ENCODE measurements around the gene NUCB1.

DNA sequence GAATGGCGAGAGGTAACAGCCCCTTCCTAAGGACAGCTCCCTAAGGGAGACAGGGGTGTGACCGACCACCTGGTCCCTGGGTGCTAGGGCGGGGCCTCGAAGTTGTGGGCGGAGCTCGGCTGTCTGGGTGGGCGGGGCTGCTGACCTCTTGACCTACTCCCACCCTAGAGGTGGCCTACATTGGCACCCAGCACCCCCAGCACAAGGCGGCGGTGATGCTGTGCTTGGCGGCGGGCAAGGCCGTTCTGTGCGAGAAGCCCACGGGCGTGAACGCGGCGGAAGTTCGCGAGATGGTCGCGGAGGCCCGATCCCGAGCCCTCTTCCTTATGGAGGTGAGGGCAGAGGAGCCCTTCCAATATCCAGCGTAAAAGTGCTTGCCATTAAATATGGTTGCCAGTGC lies 35.8 kb downstream of the NUCB1 start:
- TF ChIP-seq, protein P1, sequence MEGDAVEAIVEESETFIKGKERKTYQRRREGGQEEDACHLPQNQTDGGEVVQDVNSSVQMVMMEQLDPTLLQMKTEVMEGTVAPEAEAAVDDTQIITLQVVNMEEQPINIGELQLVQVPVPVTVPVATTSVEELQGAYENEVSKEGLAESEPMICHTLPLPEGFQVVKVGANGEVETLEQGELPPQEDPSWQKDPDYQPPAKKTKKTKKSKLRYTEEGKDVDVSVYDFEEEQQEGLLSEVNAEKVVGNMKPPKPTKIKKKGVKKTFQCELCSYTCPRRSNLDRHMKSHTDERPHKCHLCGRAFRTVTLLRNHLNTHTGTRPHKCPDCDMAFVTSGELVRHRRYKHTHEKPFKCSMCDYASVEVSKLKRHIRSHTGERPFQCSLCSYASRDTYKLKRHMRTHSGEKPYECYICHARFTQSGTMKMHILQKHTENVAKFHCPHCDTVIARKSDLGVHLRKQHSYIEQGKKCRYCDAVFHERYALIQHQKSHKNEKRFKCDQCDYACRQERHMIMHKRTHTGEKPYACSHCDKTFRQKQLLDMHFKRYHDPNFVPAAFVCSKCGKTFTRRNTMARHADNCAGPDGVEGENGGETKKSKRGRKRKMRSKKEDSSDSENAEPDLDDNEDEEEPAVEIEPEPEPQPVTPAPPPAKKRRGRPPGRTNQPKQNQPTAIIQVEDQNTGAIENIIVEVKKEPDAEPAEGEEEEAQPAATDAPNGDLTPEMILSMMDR (IDR thresholded peaks at IDR 0.05; ENCODE audit: insufficient read depth, low read length, poor library complexity, severe bottlenecking), result no peak
- TF ChIP-seq EZH2phosphoT487 (conservative IDR thresholded peaks at IDR 0.05; ENCODE audit: low read length), result no peak
